ENCODE results near the gene ITLN2. TPM values are rescaled to one million over a fixed set of nuclear protein-coding genes. Genes with fewer than 3 reads are reported as not detected.
"Not testable (repeated sequence)": the region's sequence is repeated elsewhere in the genome, so short reads cannot be mapped to it uniquely, and the experiment has no call there.

Gene ITLN2
- not detected for total RNA-seq
- long read RNA-seq = 0 reads

- intact Hi-C loops (cut with DNase I, micrococcal nuclease) = loop anchor here in 1 of 2 donors (5.0 to 10.0 kb wide), 2 partner anchors 122 to 230 kb away; no protein-coding TSS in a partner anchor
- peak in 1 of 2 donors; percentile 32 for DNase-seq
- ATAC-seq = peak; percentile 87
Measured at GRCh38 chr1:160954158-160955104, at the start of gene ITLN2. Gene ITLN2 (minus strand): TSS chr1:160954809. CDS start chr1:160954741, 68 bp downstream.

- DNase-seq (no peak), ATAC-seq (no peak)
- intact Hi-C loops (cut with DNase I, micrococcal nuclease) = no loop called here
Measured at GRCh38 chr1:161001525-161001924, 46.9 kb upstream of the ITLN2 start.

- DNase-seq (no peak), ATAC-seq (no peak)
- intact Hi-C loops (cut with DNase I, micrococcal nuclease) = no loop called here
Measured at GRCh38 chr1:161000736-161001480, 46.3 kb upstream of the ITLN2 start.

- intact Hi-C loops (cut with DNase I, micrococcal nuclease) = no loop called here
- ATAC-seq (no peak), DNase-seq (no peak)
Measured at GRCh38 chr1:160999376-160999775, 44.8 kb upstream of the ITLN2 start.

- intact Hi-C loops (cut with DNase I, micrococcal nuclease) = no loop called here
- peak; percentile 84 for ATAC-seq
- peak; percentile 74 to 81 for DNase-seq
Measured at GRCh38 chr1:160997323-160998038, 42.9 kb upstream of the ITLN2 start.

GRCh38 chr1:160996178-160996577 is 41.6 kb upstream of the ITLN2 start:
- ATAC-seq (peak; percentile 70), DNase-seq (no peak)
- intact Hi-C loops (cut with DNase I, micrococcal nuclease) = no loop called here

- DNase-seq = no peak
- ATAC-seq = no peak
- intact Hi-C loops (cut with DNase I, micrococcal nuclease) = no loop called here
Measured at GRCh38 chr1:160993544-160994193, 39.1 kb upstream of the ITLN2 start.

GRCh38 chr1:160992036-160992435 is 37.4 kb upstream of the ITLN2 start:
- DNase-seq; ATAC-seq; intact Hi-C loops (cut with DNase I, micrococcal nuclease): not testable (repeated sequence)

GRCh38 chr1:160987359-160988050 is 32.9 kb upstream of the ITLN2 start:
- intact Hi-C loops (cut with DNase I, micrococcal nuclease) = no loop called here
- ATAC-seq = no peak
- DNase-seq = no peak

- intact Hi-C loops (cut with DNase I, micrococcal nuclease) = no loop called here
- ATAC-seq (no peak), DNase-seq (no peak)
Measured at GRCh38 chr1:160985723-160986122, 31.1 kb upstream of the ITLN2 start.

GRCh38 chr1:160981584-160982411 is 27.2 kb upstream of the ITLN2 start:
- intact Hi-C loops (cut with DNase I, micrococcal nuclease) = no loop called here
- ATAC-seq (no peak), DNase-seq (no peak)

- ATAC-seq (no peak), DNase-seq (no peak)
- intact Hi-C loops (cut with DNase I, micrococcal nuclease) = no loop called here
Measured at GRCh38 chr1:160979286-160979685, 24.7 kb upstream of the ITLN2 start.

- intact Hi-C loops (cut with DNase I, micrococcal nuclease) = no loop called here
- peak in 1 of 2 donors; percentile 68 for DNase-seq
- ATAC-seq = peak; percentile 89
Measured at GRCh38 chr1:160978510-160978927, 23.9 kb upstream of the ITLN2 start.

- ATAC-seq (no peak), DNase-seq (no peak)
- intact Hi-C loops (cut with DNase I, micrococcal nuclease) = no loop called here
Measured at GRCh38 chr1:160975026-160975425, 20.4 kb upstream of the ITLN2 start.

- DNase-seq (no peak), ATAC-seq (no peak)
- intact Hi-C loops (cut with DNase I, micrococcal nuclease) = no loop called here
Measured at GRCh38 chr1:160973491-160973890, 18.9 kb upstream of the ITLN2 start.

- ATAC-seq (no peak), DNase-seq (no peak)
- intact Hi-C loops (cut with DNase I, micrococcal nuclease) = no loop called here
Measured at GRCh38 chr1:160972939-160973338, 18.3 kb upstream of the ITLN2 start.

GRCh38 chr1:160971618-160972056 is 17.0 kb upstream of the ITLN2 start:
- ATAC-seq (no peak), DNase-seq (no peak)
- intact Hi-C loops (cut with DNase I, micrococcal nuclease) = no loop called here
